Neutrophil (primary cell): Measurements from ENCODE around the gene NSD1.

ENCODE experiments used
- H3K27ac ChIP-seq: fragments of 200-600 bp; sonication (generic); 2 replicates; pipeline ENCODE4 v1.5.1; 2016; ENCODE audit warnings: mild to moderate bottlenecking, moderate library complexity
- H3K27me3 ChIP-seq: fragments of 200-600 bp; sonication (generic); 2 replicates; pipeline ENCODE4 v1.6.0; 2016; ENCODE audit warnings: mild to moderate bottlenecking
- H3K36me3 ChIP-seq: fragments of 200-600 bp; sonication (generic); 2 replicates; pipeline ENCODE4 v1.5.1; 2017
- H3K4me1 ChIP-seq, 2 experiments: fragments of 200-600 bp in 1 of 2; sonication (generic) in 1 of 2; 1 replicate in 1 of 2; 2 replicates in 1 of 2; pipeline versions ENCODE4 v1.5.1 to v1.6.1; 2013 to 2016; ENCODE audit warnings: low read depth in 1 of 2, low read length in 1 of 2, mild to moderate bottlenecking in 1 of 2, moderate library complexity in 1 of 2; ENCODE audit not compliant: control insufficient read depth in 1 of 2, insufficient read depth in 1 of 2
- H3K4me3 ChIP-seq, 2 experiments: fragments of 200-600 bp in 1 of 2; sonication (generic) in 1 of 2; 1 replicate in 1 of 2; 2 replicates in 1 of 2; pipeline ENCODE4 v1.5.1; 2013 to 2016; ENCODE audit warnings: low read depth in 1 of 2, low read length in 1 of 2, mild to moderate bottlenecking in 1 of 2, moderate library complexity in 1 of 2
- H3K9me3 ChIP-seq: fragments of 200-600 bp; sonication (generic); 2 replicates; pipeline ENCODE4 v1.5.1; 2016
- TF ChIP-seq, protein P1 (sequence below): fragments of 200-600 bp; sonication (generic); IDR thresholded peaks from 2 replicates; pipeline ENCODE4 v1.5.1; 2016; ENCODE audit warnings: antibody characterized with exemption

NSD1 gene

DNA sequence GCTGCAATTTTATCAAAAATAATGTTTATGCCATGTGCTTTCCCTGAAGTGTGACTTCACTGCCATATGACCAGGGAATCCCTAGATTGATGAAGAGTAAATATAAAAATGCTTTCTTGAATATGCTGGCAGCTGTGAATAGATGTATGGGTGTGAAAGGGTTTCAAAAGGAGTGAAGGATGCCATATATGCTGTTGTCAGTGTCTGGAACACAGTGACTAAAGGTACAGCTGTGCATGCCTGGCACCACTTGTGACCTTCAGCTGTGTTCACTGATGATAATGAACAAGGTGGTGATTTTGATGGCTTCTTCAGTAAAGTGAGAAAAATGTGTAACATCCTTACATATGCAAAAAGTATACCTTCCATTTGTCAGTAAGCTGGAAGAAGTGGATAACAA lies 100.2 kb downstream of the NSD1 start:
- TF ChIP-seq, protein P1, sequence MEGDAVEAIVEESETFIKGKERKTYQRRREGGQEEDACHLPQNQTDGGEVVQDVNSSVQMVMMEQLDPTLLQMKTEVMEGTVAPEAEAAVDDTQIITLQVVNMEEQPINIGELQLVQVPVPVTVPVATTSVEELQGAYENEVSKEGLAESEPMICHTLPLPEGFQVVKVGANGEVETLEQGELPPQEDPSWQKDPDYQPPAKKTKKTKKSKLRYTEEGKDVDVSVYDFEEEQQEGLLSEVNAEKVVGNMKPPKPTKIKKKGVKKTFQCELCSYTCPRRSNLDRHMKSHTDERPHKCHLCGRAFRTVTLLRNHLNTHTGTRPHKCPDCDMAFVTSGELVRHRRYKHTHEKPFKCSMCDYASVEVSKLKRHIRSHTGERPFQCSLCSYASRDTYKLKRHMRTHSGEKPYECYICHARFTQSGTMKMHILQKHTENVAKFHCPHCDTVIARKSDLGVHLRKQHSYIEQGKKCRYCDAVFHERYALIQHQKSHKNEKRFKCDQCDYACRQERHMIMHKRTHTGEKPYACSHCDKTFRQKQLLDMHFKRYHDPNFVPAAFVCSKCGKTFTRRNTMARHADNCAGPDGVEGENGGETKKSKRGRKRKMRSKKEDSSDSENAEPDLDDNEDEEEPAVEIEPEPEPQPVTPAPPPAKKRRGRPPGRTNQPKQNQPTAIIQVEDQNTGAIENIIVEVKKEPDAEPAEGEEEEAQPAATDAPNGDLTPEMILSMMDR: no peak
- Histone ChIP-seq H3K27me3 (no peaks in the 10 kb centered on the region), H3K36me3 (peaks cover 31% of the 10 kb centered on the region), H3K9me3 (no peaks in the 10 kb centered on the region), H3K4me1 (no peaks in the 10 kb centered on the region), H3K27ac (no peak overlapping the region), H3K4me3 (no peak overlapping the region)

DNA sequence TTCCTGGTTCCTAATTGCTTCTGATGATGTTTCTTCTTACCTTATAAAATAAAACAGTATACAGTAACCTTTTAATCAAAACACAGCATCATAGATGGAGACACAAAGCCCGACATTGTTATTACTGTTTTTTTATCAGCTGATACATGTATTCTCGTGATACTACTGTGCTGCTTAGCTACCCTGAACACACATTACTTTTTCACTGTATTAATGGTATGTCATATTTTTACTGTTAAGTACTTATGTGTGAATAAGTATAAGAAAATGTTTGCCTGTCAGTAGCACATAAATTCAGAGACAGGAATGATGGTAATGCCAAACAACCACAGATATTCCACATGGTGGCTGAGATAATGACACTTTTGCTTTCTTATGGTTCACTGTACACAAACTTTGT lies 101.3 kb downstream of the NSD1 start:
- H3K4me3 ChIP-seq: no peak overlapping the region
- no peaks in the 10 kb centered on the region for H3K27me3 ChIP-seq
- no peak overlapping the region for H3K27ac ChIP-seq
- TF ChIP-seq, protein P1: no peak
- H3K9me3 ChIP-seq: no peaks in the 10 kb centered on the region
- H3K36me3 ChIP-seq: peaks cover 36% of the 10 kb centered on the region
- H3K4me1 ChIP-seq: no peaks in the 10 kb centered on the region

DNA sequence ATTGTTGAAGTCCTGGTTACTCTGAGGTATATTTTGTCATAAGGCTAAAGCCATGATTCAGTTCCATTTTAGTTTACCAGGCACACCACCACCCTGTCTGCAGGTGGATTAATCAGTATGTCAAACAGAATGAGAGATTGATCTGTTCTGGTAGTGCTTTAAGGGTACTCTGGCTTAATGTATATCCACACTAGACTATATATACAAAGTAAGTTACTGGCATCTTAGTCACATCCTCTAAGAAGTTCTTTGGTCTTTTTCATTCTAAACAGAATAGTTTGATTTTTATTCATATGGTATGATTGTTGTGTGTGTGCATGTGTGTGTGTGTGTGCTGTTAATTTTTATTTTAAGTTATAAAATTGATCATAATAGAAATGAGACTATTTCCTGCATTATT lies 108.2 kb downstream of the NSD1 start:
- Histone ChIP-seq H3K4me1 (no peaks in the 10 kb centered on the region), H3K4me3 (no peak overlapping the region), H3K27ac (no peak overlapping the region), H3K36me3 (peaks cover 85% of the 10 kb centered on the region), H3K9me3 (no peaks in the 10 kb centered on the region), H3K27me3 (no peaks in the 10 kb centered on the region)
- TF ChIP-seq, protein P1: no peak

DNA sequence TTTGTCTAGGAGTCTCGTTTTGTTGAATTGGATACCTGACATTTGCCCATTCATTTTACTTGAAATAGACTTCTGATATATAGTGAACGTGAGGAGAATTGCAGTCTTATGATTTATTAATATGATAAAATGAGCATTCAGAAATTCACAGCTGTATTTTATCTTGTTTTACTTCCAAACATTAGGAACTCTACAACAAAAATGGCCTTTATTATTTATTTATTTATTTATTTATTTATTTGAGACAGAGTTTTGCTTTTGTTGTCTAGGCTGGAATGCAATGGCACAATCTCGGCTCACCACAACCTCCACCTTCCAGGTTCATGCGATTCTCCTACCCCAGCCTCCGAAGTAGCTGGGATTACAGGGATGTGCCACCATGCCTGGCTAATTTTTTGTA lies 108.7 kb downstream of the NSD1 start:
- TF ChIP-seq, protein P1: no peak
- peaks cover 88% of the 10 kb centered on the region for H3K36me3 ChIP-seq

DNA sequence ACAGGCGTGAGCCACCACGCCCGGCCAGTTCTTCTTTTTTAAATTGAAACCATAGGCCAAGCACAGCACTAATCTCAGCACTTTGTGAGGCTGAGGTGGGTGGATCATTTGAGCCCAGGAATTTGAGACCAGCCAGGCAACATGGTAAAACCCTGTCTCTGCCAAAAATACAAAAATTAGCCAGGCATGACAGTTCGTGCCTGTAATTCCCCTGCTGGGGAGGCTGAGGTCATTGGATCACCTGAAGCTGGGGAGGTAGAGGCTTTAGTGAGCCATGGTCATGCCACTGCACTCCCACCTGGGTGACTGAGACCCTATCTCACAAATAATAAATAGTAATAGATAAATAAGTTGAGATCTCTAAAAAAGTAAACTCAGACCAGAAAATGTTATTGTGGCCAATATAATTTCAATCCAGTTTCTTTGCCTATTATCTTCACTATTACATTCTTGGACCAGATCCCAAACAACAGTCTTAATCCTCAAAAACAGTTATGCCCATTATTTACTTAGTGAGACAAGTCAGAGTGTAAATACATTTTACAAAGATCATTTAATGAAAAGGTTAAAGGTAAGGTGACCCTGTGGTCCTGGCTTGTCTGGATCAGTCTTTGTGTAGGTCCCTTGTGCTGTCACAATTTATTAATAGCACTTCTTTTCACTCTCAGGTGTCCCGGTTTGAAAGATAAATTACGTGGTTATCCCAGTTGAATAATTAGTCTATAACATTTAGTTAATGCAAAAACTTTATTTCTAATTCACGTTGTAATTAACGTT lies 116.4 kb downstream of the NSD1 start:
- TF ChIP-seq, protein P1: no peak
- no peak overlapping the region for H3K27ac ChIP-seq
- H3K4me1 ChIP-seq: no peaks in the 10 kb centered on the region
- no peaks in the 10 kb centered on the region for H3K9me3 ChIP-seq
- no peaks in the 10 kb centered on the region for H3K27me3 ChIP-seq
- H3K4me3 ChIP-seq: no peak overlapping the region
- peaks cover 88% of the 10 kb centered on the region for H3K36me3 ChIP-seq

More for the DNA sequence above, 108.7 kb downstream of the NSD1 start:
- Histone ChIP-seq H3K4me1 (no peaks in the 10 kb centered on the region), H3K4me3 (no peak overlapping the region), H3K9me3 (no peaks in the 10 kb centered on the region), H3K27ac (no peak overlapping the region), H3K27me3 (no peaks in the 10 kb centered on the region)
